Measurements from ENCODE around the gene FSTL4. TPM values are rescaled to one million over a fixed set of nuclear protein-coding genes. Genes with fewer than 3 reads are reported as not detected.

Gene FSTL4
- total RNA-seq, 4 donors from 2014 or later: 0.41 TPM; not detected in 3

DNA sequence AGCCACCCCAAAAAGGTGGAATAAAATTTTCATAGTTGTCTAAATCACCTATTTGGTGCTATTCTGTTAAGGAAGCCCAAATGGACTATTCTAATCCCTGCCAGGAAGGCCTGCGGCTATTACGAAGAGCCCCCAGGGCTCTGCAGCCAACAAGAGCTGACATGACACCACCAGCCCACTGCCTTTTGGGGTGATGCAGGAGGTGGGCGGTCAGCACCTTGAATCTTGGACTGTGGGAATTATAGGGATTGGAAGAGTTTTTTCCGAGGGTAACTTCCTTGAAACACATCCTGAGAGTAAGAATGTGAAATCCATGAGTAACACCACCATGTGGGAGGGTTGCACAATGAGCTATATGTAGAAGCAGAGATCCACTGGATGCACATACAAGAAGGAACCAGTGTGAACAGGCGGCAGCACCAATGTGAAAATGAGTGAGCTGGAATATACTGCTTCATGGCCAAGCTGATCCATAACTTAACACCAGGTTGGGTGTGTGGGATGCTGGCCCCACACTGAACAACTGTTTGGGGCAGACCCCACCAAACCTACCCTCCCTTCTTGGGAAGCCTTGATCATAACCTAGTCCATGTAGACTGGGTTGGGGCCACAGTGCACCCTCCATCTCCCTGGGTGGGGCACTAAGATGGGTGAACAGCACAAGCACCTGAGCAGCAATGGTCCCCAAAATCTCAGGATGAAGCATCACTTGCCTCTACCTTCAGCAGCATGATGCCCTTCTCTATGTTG lies 239.0 kb downstream of the FSTL4 start:
- H3K4me1 ChIP-seq: no peaks in the 10 kb centered on the region
- no peak for DNase-seq
- H3K4me3 ChIP-seq: no peak overlapping the region
- no peaks in the 10 kb centered on the region for H3K27me3 ChIP-seq
- TF ChIP-seq CTCF (IDR thresholded peaks at IDR 0.05): no peak
- no peak for TF ChIP-seq POLR2A (IDR thresholded peaks at IDR 0.05)
- intact Hi-C loops (cut with DNase I; ENCODE audit: low total_unique reads): no loop called here
- no peak overlapping the region for H3K27ac ChIP-seq
- no peaks in the 10 kb centered on the region for H3K36me3 ChIP-seq
- H3K9me3 ChIP-seq: no peaks in the 10 kb centered on the region

GRCh38 chr5:133372293-133372937 lies 239.9 kb downstream of the FSTL4 start:
- intact Hi-C loops (cut with DNase I; ENCODE audit: low total_unique reads): no loop called here
- DNase-seq: no peak
- H3K4me1 ChIP-seq: no peaks in the 10 kb centered on the region
- H3K4me3 ChIP-seq: no peak overlapping the region
- no peak for TF ChIP-seq POLR2A (IDR thresholded peaks at IDR 0.05)
- no peak for TF ChIP-seq CTCF (IDR thresholded peaks at IDR 0.05)
- no peaks in the 10 kb centered on the region for H3K27me3 ChIP-seq
- H3K9me3 ChIP-seq: no peaks in the 10 kb centered on the region
- H3K27ac ChIP-seq: no peak overlapping the region
- no peaks in the 10 kb centered on the region for H3K36me3 ChIP-seq

- no peaks in the 10 kb centered on the region for H3K9me3 ChIP-seq
- no peaks in the 10 kb centered on the region for H3K36me3 ChIP-seq
- H3K4me1 ChIP-seq: no peaks in the 10 kb centered on the region
- H3K4me3 ChIP-seq: no peak overlapping the region
- TF ChIP-seq CTCF (IDR thresholded peaks at IDR 0.05): no peak
- H3K27me3 ChIP-seq: no peaks in the 10 kb centered on the region
- H3K27ac ChIP-seq: no peak overlapping the region
- intact Hi-C loops (cut with DNase I; ENCODE audit: low total_unique reads): no loop called here
- no peak for DNase-seq
These were observed 240.8 kb downstream of the FSTL4 start for GRCh38 chr5:133371371-133372155.

GRCh38 chr5:133370904-133371303 lies 241.4 kb downstream of the FSTL4 start:
- TF ChIP-seq POLR2A (IDR thresholded peaks at IDR 0.05) (no peak), CTCF (IDR thresholded peaks at IDR 0.05) (no peak)
- intact Hi-C loops (cut with DNase I; ENCODE audit: low total_unique reads): no loop called here
- Histone ChIP-seq H3K27me3 (no peaks in the 10 kb centered on the region), H3K27ac (no peak overlapping the region), H3K36me3 (no peaks in the 10 kb centered on the region), H3K4me3 (no peak overlapping the region), H3K9me3 (no peaks in the 10 kb centered on the region), H3K4me1 (no peaks in the 10 kb centered on the region)
- DNase-seq: no peak

All from uterus (tissue), 4 donors.